HepG2 (cell line): Measurements from ENCODE around the gene STK11. TPM values are rescaled to one million over a fixed set of nuclear protein-coding genes. Genes with fewer than 3 reads are reported as not detected.
A peak's percentile ranks its signal among the peaks of the same experiment; 100 is the strongest.

Source experiments
- ARNT ChIP-seq: fragments of 450-650 bp; IDR thresholded peaks from 2 replicates; pipeline ENCODE4 v1.6.1; 2017
- ATF3 ChIP-seq: sonication (generic); formaldehyde crosslinking; IDR thresholded peaks from 2 replicates; pipeline ENCODE4 v1.4.0; 2020; ENCODE audit warnings: missing genetic modification reagents
- ETV5 ChIP-seq: IDR thresholded peaks from 2 replicates; pipeline ENCODE4 v1.6.1; 2018; ENCODE audit warnings: missing biosample characterization, missing genetic modification reagents, inconsistent platforms, borderline replicate concordance
- FOXC1 ChIP-seq: sonication (generic); formaldehyde crosslinking; IDR thresholded peaks from 2 replicates; pipeline ENCODE4 v1.8.0; 2022; ENCODE audit warnings: mild to moderate bottlenecking, missing genetic modification reagents, borderline replicate concordance
- JUN ChIP-seq: sonication (generic); formaldehyde crosslinking; IDR thresholded peaks from 2 replicates; pipeline ENCODE4 v1.4.0; 2020; ENCODE audit warnings: mild to moderate bottlenecking, missing genetic modification reagents
- MED13 ChIP-seq: sonication (generic); formaldehyde crosslinking; IDR thresholded peaks from 2 replicates; pipeline ENCODE4 v1.5.0; 2020; ENCODE audit warnings: missing genetic modification reagents
- MXD4 ChIP-seq: IDR thresholded peaks from 2 replicates; pipeline ENCODE4 v1.6.1; 2016; ENCODE audit warnings: mild to moderate bottlenecking, missing biosample characterization, missing genetic modification reagents
- POLR2AphosphoS2 ChIP-seq: IDR thresholded peaks from 2 replicates; pipeline ENCODE4 v1.6.1; 2011; ENCODE audit warnings: low read depth, low read length, improper control_type of control experiment
- RBFOX2 ChIP-seq: fragments of 200-400 bp; formaldehyde crosslinking; IDR thresholded peaks from 2 replicates; pipeline ENCODE4 v1.6.1; 2017; ENCODE audit warnings: low read depth, mild to moderate bottlenecking, low read length
- SIN3A ChIP-seq: IDR thresholded peaks from 2 replicates; pipeline ENCODE4 v1.6.1; 2011; ENCODE audit warnings: low read depth, mild to moderate bottlenecking, control low read depth, low read length, borderline replicate concordance
- TBL1XR1 ChIP-seq: fragments of 150-350 bp; IDR thresholded peaks from 2 replicates; pipeline ENCODE4 v1.6.1; 2014; ENCODE audit warnings: borderline replicate concordance, low read length; ENCODE audit not compliant: partially characterized antibody
- THAP11 ChIP-seq: IDR thresholded peaks from 2 replicates; pipeline ENCODE4 v1.6.1; 2016; ENCODE audit warnings: missing biosample characterization, missing genetic modification reagents
- ZFYVE20 ChIP-seq: sonication (generic); formaldehyde crosslinking; IDR thresholded peaks from 2 replicates; pipeline ENCODE4 v1.8.0; 2023; ENCODE audit warnings: low read depth, mild to moderate bottlenecking, moderate library complexity, missing genetic modification reagents, borderline replicate concordance
- ZNF17 ChIP-seq: sonication (generic); formaldehyde crosslinking; IDR thresholded peaks from 2 replicates; pipeline ENCODE4 v1.5.0; 2020; ENCODE audit warnings: mild to moderate bottlenecking, missing genetic modification reagents
- ZNF232 ChIP-seq: sonication (generic); formaldehyde crosslinking; IDR thresholded peaks from 2 replicates; pipeline ENCODE4 v1.4.0; 2020; ENCODE audit warnings: missing genetic modification reagents, borderline replicate concordance
- ZNF546 ChIP-seq: sonication (generic); formaldehyde crosslinking; conservative IDR thresholded peaks from 2 replicates; pipeline ENCODE4 v1.8.1; 2023; ENCODE audit warnings: mild to moderate bottlenecking, missing genetic modification reagents
- ZNF792 ChIP-seq: IDR thresholded peaks from 2 replicates; pipeline ENCODE4 v1.6.1; 2016
- ZNF800 ChIP-seq: sonication (generic); formaldehyde crosslinking; IDR thresholded peaks from 2 replicates; pipeline ENCODE4 v1.4.0; 2020; ENCODE audit warnings: missing genetic modification reagents
- polyA plus RNA-seq, 8 experiments: library from polyadenylated mRNA; depleted of rRNA in 3 of 8; stranded (reverse) in 7 of 8; unstranded in 1 of 8; fragments of >200 nt; fragmentation: Illumina TruSeq in 4 of 8; extraction: Trizol in 4 of 8; gene quantifications; 2 replicates each; pipeline versions ENCODE4 v1.2.1 to v1.2.3, GENCODE V29; 2011 to 2016; ENCODE audit warnings: low read depth in 4 of 8, missing spikeins in 1 of 8, mixed read lengths in 1 of 8; ENCODE audit not compliant: insufficient read depth in 1 of 8
- total RNA-seq, 5 experiments: library from RNA; depleted of rRNA; stranded (reverse); fragments of >200 nt; fragmentation: Illumina TruSeq; extraction: Trizol; gene quantifications; 2 replicates each; pipeline ENCODE4 v1.2.3, GENCODE V29; 2016; ENCODE audit warnings: low read depth in 1 of 5
- TF ChIP-seq, protein P1 (sequence below): sonication (generic); formaldehyde crosslinking; IDR thresholded peaks from 2 replicates; pipeline ENCODE4 v1.4.0; 2020; ENCODE audit warnings: mild to moderate bottlenecking, low read depth, missing genetic modification reagents
- TF ChIP-seq, protein P2 (sequence below): sonication (generic); formaldehyde crosslinking; IDR thresholded peaks from 2 replicates; pipeline ENCODE4 v1.4.0; 2020; ENCODE audit warnings: low read depth, mild to moderate bottlenecking, missing genetic modification reagents
- TF ChIP-seq, protein P3 (sequence below): sonication (generic); formaldehyde crosslinking; IDR thresholded peaks from 2 replicates; pipeline ENCODE4 v1.9.0; 2021; ENCODE audit warnings: missing genetic modification reagents, borderline replicate concordance
- TF ChIP-seq, protein P4 (sequence below): sonication (generic); formaldehyde crosslinking; IDR thresholded peaks from 2 replicates; pipeline ENCODE4 v1.8.0; 2022; ENCODE audit warnings: low read depth, missing genetic modification reagents

STK11 gene
- total and polyA plus RNA-seq, 2 of the 13 experiments (the other 11 are each of a cell fraction or from before 2014, with no cell fraction given): 27.5 to 43.6 TPM

DNA sequence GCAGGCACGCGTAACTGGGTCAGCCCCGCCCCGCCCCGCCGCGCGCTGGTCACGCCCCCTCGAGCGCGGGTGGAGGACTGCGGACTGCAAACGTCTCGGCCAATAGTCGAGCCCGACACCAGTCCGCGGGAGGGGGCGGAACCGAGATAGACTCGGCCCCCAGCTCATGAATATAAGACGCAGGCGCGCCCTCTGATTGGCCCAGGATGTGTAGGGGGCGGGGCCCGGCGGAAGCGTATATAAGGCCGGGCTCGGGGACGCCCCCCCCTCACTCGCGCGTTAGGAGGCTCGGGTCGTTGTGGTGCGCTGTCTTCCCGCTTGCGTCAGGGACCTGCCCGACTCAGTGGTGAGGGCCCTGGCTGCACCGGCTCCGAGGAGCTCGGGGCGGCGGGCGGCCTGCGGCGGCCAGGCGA is 63.5 kb downstream of the STK11 start, which contains the start of gene CIRBP (continued):
- TF ChIP-seq, protein P1, sequence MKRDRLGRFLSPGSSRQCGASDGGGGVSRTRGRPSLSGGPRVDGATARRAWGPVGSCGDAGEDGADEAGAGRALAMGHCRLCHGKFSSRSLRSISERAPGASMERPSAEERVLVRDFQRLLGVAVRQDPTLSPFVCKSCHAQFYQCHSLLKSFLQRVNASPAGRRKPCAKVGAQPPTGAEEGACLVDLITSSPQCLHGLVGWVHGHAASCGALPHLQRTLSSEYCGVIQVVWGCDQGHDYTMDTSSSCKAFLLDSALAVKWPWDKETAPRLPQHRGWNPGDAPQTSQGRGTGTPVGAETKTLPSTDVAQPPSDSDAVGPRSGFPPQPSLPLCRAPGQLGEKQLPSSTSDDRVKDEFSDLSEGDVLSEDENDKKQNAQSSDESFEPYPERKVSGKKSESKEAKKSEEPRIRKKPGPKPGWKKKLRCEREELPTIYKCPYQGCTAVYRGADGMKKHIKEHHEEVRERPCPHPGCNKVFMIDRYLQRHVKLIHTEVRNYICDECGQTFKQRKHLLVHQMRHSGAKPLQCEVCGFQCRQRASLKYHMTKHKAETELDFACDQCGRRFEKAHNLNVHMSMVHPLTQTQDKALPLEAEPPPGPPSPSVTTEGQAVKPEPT (CRISPR knock-in tag): 0 out of 2 replicates have a peak, but pooled peaks have one; percentile 23
- TF ChIP-seq POLR2AphosphoS2: peak; percentile 97
- TF ChIP-seq ARNT: no peak
- TF ChIP-seq FOXC1 (CRISPR knock-in tag): 0 out of 2 replicates have a peak, but pooled peaks have one; percentile 9
- TF ChIP-seq ZNF232 (CRISPR knock-in tag): peak; percentile 8; the same call in 1 of the 2 replicates
- peak; percentile 76; the same call in 1 of the 2 replicates for TF ChIP-seq THAP11
- TF ChIP-seq ZNF800 (CRISPR knock-in tag): 0 out of 2 replicates have a peak, but pooled peaks have one; percentile 18
- TF ChIP-seq, protein P2, sequence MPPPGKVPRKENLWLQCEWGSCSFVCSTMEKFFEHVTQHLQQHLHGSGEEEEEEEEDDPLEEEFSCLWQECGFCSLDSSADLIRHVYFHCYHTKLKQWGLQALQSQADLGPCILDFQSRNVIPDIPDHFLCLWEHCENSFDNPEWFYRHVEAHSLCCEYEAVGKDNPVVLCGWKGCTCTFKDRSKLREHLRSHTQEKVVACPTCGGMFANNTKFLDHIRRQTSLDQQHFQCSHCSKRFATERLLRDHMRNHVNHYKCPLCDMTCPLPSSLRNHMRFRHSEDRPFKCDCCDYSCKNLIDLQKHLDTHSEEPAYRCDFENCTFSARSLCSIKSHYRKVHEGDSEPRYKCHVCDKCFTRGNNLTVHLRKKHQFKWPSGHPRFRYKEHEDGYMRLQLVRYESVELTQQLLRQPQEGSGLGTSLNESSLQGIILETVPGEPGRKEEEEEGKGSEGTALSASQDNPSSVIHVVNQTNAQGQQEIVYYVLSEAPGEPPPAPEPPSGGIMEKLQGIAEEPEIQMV (CRISPR knock-in tag): peak; percentile 69; the same call in 1 of the 2 replicates
- peak; percentile 88; the same call in 1 of the 2 replicates for TF ChIP-seq ZNF546 (CRISPR knock-in tag)
- TF ChIP-seq ZNF792 (CRISPR knock-in tag): 0 out of 2 replicates have a peak, but pooled peaks have one; percentile 22
- peak; percentile 59; the same call in 1 of the 2 replicates for TF ChIP-seq MED13
- 0 out of 2 replicates have a peak, but pooled peaks have one; percentile 43 for TF ChIP-seq JUN (CRISPR knock-in tag)
- 0 out of 2 replicates have a peak, but pooled peaks have one; percentile 34 for TF ChIP-seq MXD4
- no peak for TF ChIP-seq ZFYVE20
- TF ChIP-seq SIN3A: peak; percentile 71; the same call in 1 of the 2 replicates
- TF ChIP-seq ZNF17 (CRISPR knock-in tag): no peak
- TF ChIP-seq ETV5 (CRISPR knock-in tag): peak; percentile 6; the same call in 1 of the 2 replicates
- no peak for TF ChIP-seq TBL1XR1
- TF ChIP-seq, protein P3, sequence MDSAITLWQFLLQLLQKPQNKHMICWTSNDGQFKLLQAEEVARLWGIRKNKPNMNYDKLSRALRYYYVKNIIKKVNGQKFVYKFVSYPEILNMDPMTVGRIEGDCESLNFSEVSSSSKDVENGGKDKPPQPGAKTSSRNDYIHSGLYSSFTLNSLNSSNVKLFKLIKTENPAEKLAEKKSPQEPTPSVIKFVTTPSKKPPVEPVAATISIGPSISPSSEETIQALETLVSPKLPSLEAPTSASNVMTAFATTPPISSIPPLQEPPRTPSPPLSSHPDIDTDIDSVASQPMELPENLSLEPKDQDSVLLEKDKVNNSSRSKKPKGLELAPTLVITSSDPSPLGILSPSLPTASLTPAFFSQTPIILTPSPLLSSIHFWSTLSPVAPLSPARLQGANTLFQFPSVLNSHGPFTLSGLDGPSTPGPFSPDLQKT: no peak
- peak; percentile 100 for TF ChIP-seq RBFOX2
- TF ChIP-seq, protein P4, sequence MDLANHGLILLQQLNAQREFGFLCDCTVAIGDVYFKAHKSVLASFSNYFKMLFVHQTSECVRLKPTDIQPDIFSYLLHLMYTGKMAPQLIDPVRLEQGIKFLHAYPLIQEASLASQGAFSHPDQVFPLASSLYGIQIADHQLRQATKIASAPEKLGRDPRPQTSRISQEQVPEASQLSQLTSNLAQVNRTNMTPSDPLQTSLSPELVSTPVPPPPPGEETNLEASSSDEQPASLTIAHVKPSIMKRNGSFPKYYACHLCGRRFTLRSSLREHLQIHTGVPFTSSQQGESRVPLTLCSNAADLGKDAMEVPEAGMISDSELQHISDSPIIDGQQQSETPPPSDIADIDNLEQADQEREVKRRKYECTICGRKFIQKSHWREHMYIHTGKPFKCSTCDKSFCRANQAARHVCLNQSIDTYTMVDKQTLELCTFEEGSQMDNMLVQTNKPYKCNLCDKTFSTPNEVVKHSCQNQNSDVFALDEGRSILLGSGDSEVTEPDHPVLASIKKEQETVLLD (CRISPR knock-in tag): peak; percentile 56
- 0 out of 2 replicates have a peak, but pooled peaks have one; percentile 30 for TF ChIP-seq ATF3
